Epithelial cell of esophagus (primary cell): ENCODE results near the gene ANKRD44.

Experiments used
- DNase-seq: peaks from one replicate; pipeline ENCODE4 v3.0.0; 2010; ENCODE audit warnings: low read depth
- H3K4me3 ChIP-seq: 2 replicates; pipeline ENCODE4 v1.5.1; 2011; ENCODE audit warnings: mild to moderate bottlenecking, low read length, control low read depth
- TF ChIP-seq, protein P1 (sequence below): IDR thresholded peaks from 2 replicates; pipeline ENCODE4 v1.5.1; 2011; ENCODE audit warnings: low read depth, mild to moderate bottlenecking, low read length, control low read depth, inconsistent platforms; ENCODE audit not compliant: insufficient read depth; ENCODE audit errors: missing control alignments

Gene ANKRD44

GRCh38 chr2:197191177-197191939, 119.2 kb downstream of the ANKRD44 start:
- peak; percentile 67 for DNase-seq
- TF ChIP-seq, protein P1, sequence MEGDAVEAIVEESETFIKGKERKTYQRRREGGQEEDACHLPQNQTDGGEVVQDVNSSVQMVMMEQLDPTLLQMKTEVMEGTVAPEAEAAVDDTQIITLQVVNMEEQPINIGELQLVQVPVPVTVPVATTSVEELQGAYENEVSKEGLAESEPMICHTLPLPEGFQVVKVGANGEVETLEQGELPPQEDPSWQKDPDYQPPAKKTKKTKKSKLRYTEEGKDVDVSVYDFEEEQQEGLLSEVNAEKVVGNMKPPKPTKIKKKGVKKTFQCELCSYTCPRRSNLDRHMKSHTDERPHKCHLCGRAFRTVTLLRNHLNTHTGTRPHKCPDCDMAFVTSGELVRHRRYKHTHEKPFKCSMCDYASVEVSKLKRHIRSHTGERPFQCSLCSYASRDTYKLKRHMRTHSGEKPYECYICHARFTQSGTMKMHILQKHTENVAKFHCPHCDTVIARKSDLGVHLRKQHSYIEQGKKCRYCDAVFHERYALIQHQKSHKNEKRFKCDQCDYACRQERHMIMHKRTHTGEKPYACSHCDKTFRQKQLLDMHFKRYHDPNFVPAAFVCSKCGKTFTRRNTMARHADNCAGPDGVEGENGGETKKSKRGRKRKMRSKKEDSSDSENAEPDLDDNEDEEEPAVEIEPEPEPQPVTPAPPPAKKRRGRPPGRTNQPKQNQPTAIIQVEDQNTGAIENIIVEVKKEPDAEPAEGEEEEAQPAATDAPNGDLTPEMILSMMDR = peak; percentile 59

DNA sequence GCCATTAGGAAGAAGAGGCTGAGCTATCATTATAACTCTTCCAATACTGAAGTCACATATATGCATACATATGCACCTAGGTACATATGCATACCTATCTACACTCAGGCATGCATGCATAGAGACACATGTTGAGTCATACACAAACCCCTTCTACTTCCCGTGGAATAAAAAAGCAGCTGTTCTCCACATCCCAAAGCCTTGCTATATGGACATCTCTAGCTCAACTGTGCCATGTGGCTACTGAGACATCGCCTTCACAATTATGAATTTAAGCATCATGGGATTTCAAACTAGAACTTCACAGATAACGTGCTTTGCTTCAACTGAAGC, 120.5 kb downstream of the ANKRD44 start:
- no peak overlapping the region for H3K4me3 ChIP-seq
- no peak for DNase-seq
- TF ChIP-seq, protein P1 = no peak

More at GRCh38 chr2:197191177-197191939, 119.2 kb downstream of the ANKRD44 start:
- H3K4me3 ChIP-seq = no peak overlapping the region

- no peak for DNase-seq
- H3K4me3 ChIP-seq = no peak overlapping the region
- TF ChIP-seq, protein P1 = no peak
Measured at GRCh38 chr2:197189426-197190099, 121.0 kb downstream of the ANKRD44 start.

- DNase-seq = no peak
- TF ChIP-seq, protein P1 = no peak
- H3K4me3 ChIP-seq = no peak overlapping the region
Measured at GRCh38 chr2:197185676-197186075, 124.9 kb downstream of the ANKRD44 start.

GRCh38 chr2:197184959-197185586, 125.5 kb downstream of the ANKRD44 start:
- H3K4me3 ChIP-seq = no peak overlapping the region
- TF ChIP-seq, protein P1 = no peak
- DNase-seq = peak; percentile 18

GRCh38 chr2:197183355-197183754, 127.2 kb downstream of the ANKRD44 start:
- peak; percentile 19 for DNase-seq
- TF ChIP-seq, protein P1 = no peak
- H3K4me3 ChIP-seq = no peak overlapping the region
